Measurements from ENCODE around the gene IGSF21. TPM values are rescaled to one million over a fixed set of nuclear protein-coding genes. Genes with fewer than 3 reads are reported as not detected.

Gene IGSF21
- total RNA-seq, 4 donors from 2014 or later: 4.7 to 10.2 (median 5.9) TPM

DNA sequence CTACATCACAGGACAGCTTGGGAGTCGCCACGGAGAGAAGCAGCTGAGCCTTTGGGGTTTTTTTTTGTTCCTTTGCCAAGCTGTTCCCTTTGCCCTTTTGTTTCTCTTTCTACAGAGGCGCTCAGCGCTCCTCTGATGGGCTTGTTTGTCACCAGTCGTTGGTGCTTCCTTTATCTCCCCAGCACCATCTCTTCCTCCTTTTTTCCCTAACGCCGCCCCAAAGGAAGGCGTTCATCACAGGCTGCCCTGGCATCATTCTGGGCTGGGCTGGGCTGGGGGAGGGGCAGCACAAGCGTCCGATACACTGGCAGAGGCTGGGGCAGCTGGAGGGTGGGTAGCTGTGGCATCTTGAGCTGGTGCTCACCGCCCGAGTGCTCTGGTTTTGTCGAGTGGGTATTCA, 10.5 kb downstream of the IGSF21 start:
- DNase-seq (ENCODE audit: low spot score in 2 of 2): no peak
- peaks cover 0 to 49% of the 10 kb centered on the region in 2 donors for H3K27me3 ChIP-seq
- H3K4me1 ChIP-seq: no peaks in the 10 kb centered on the region
- no peaks in the 10 kb centered on the region for H3K36me3 ChIP-seq
- H3K9me3 ChIP-seq: no peaks in the 10 kb centered on the region
- no peak overlapping the region for H3K27ac ChIP-seq
- no peak for TF ChIP-seq EP300 (IDR thresholded peaks at IDR 0.05)
- TF ChIP-seq, protein P1, sequence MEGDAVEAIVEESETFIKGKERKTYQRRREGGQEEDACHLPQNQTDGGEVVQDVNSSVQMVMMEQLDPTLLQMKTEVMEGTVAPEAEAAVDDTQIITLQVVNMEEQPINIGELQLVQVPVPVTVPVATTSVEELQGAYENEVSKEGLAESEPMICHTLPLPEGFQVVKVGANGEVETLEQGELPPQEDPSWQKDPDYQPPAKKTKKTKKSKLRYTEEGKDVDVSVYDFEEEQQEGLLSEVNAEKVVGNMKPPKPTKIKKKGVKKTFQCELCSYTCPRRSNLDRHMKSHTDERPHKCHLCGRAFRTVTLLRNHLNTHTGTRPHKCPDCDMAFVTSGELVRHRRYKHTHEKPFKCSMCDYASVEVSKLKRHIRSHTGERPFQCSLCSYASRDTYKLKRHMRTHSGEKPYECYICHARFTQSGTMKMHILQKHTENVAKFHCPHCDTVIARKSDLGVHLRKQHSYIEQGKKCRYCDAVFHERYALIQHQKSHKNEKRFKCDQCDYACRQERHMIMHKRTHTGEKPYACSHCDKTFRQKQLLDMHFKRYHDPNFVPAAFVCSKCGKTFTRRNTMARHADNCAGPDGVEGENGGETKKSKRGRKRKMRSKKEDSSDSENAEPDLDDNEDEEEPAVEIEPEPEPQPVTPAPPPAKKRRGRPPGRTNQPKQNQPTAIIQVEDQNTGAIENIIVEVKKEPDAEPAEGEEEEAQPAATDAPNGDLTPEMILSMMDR (IDR thresholded peaks at IDR 0.05): no peak
- TF ChIP-seq POLR2A (IDR thresholded peaks at IDR 0.05): no peak
- no peak overlapping the region for H3K4me3 ChIP-seq
- 23 to 24% methylated on average over 13 of the region's 13 CpGs for WGBS, 2 donors

DNA sequence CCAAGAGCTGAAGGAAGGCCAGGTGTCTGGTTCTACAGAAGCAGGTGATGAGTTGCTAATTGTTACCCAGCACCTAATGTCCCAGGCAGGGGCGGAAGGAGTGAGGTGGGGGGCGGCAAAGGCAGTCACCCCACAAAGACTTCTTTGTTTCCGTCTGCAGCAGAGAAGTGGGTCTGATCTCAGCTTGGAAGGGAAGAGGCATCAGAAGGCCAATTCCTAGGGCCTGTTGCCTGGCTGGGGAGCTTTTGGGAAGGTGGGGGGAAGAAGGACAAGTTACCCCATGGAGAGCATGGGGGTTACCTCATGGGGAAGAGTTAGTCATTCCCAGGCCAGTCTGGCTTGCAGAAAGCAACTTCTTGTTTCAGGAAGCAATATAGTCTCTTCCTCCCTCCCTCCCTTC, 10.9 kb downstream of the IGSF21 start:
- H3K9me3 ChIP-seq: no peaks in the 10 kb centered on the region
- no peaks in the 10 kb centered on the region for H3K4me1 ChIP-seq
- WGBS, 2 donors: 8 to 27% methylated on average over 3 of the region's 3 CpGs
- peaks cover 0 to 45% of the 10 kb centered on the region in 2 donors for H3K27me3 ChIP-seq
- TF ChIP-seq EP300 (IDR thresholded peaks at IDR 0.05) (no peak), POLR2A (IDR thresholded peaks at IDR 0.05) (no peak)
- TF ChIP-seq, protein P1 (IDR thresholded peaks at IDR 0.05): no peak
- no peaks in the 10 kb centered on the region for H3K36me3 ChIP-seq
- no peak for DNase-seq (ENCODE audit: low spot score in 2 of 2)
- H3K4me3 ChIP-seq: no peak overlapping the region
- H3K27ac ChIP-seq: no peak overlapping the region

DNA sequence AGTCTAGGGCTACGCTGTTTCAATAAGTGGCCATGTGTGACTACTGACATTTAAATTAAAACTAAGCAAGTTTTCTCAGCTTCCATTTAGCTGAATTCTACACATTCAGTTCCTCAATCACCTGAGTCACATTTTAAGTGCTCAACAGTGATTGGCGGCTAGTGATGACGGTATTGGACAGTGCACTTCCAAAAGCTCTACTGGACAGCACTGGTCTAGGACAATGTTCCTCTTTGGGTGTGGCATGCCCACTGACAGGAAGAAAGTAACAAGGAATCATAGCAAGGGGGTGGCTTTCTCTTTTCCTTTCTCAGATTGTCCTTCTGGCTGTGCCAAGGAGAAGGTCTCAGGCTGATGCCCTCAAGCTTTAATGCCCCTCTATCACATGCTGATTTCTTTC, 11.7 kb downstream of the IGSF21 start:
- no peak for DNase-seq (ENCODE audit: low spot score in 2 of 2)
- Histone ChIP-seq H3K9me3 (no peaks in the 10 kb centered on the region), H3K27me3 (peaks cover 0 to 37% of the 10 kb centered on the region in 2 donors), H3K4me3 (no peak overlapping the region), H3K36me3 (no peaks in the 10 kb centered on the region), H3K4me1 (no peaks in the 10 kb centered on the region), H3K27ac (no peak overlapping the region)
- 58 to 74% methylated on average over 3 of the region's 3 CpGs for whole genome bisulfite sequencing, 2 donors
- TF ChIP-seq EP300 (IDR thresholded peaks at IDR 0.05) (no peak), POLR2A (IDR thresholded peaks at IDR 0.05) (no peak)
- TF ChIP-seq, protein P1 (IDR thresholded peaks at IDR 0.05): no peak

DNA sequence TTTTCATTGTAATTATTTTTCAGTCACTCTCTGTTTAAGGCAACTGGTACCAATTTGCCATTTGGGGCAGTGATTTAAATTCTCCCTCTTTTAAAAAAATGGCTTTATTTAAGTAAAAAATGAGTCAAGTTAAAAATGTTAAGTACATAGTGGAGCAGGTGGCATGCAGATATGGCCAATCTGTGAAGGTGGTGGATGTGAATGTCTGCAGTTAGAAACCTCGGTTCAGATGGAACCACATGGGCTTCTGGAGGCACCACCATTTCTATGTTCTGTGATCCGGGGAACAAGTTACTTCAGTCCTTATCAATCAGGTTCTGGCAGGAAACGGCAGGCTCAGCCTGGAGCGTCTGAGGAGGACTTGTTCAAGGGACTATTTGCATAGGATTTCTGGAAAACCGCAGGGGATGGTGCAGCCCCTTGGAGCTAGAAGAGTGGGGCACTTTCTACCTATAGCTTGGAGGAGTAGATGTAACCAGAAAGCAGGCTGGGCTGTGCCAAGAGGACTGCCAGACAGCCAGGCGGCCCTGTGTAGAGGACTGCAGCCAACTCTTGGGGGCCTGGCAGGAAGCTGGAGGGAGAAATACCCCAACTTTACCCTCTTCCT, 12.3 kb downstream of the IGSF21 start:
- no peaks in the 10 kb centered on the region for H3K9me3 ChIP-seq
- no peak overlapping the region for H3K4me3 ChIP-seq
- WGBS, 2 donors: 55 to 61% methylated on average over 6 of the region's 6 CpGs
- peaks cover 0 to 32% of the 10 kb centered on the region in 2 donors for H3K27me3 ChIP-seq
- no peaks in the 10 kb centered on the region for H3K4me1 ChIP-seq
- no peak overlapping the region for H3K27ac ChIP-seq
- no peaks in the 10 kb centered on the region for H3K36me3 ChIP-seq
- DNase-seq (ENCODE audit: low spot score in 2 of 2): no peak
- TF ChIP-seq EP300 (IDR thresholded peaks at IDR 0.05) (no peak), POLR2A (IDR thresholded peaks at IDR 0.05) (no peak)
- TF ChIP-seq, protein P1 (IDR thresholded peaks at IDR 0.05): no peak

DNA sequence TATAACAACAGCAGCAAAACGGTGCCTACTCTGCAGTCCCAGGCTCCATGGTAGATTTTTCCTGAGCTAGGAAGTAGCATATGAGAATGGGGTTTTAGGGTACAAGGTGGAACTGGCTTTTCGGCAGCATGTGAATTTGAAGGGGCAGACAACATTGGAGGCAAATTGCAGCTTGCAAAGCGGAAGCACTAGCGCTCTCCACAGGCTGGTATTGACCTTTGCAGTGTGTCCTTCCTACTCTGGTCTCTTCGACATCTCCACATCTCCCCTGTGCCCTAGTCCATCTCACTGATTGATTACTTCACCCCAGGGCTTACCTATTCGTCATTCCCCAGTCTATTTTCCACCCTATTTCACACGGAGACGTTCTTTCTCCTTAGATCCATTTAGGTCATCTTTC, 13.0 kb downstream of the IGSF21 start:
- DNase-seq (ENCODE audit: low spot score in 2 of 2): no peak
- TF ChIP-seq POLR2A (IDR thresholded peaks at IDR 0.05) (no peak), EP300 (IDR thresholded peaks at IDR 0.05) (no peak)
- TF ChIP-seq, protein P1 (IDR thresholded peaks at IDR 0.05): no peak
- 71 to 80% methylated on average over 8 of the region's 8 CpGs for WGBS, 2 donors
- Histone ChIP-seq H3K9me3 (no peaks in the 10 kb centered on the region), H3K27me3 (peaks cover 0 to 26% of the 10 kb centered on the region in 2 donors), H3K36me3 (no peaks in the 10 kb centered on the region), H3K27ac (no peak overlapping the region), H3K4me3 (no peak overlapping the region), H3K4me1 (no peaks in the 10 kb centered on the region)

Measured in tibial nerve (tissue), 4 donors.